Daoy (cell line): ENCODE measurements around the gene KDM4C. TPM values are rescaled to one million over a fixed set of nuclear protein-coding genes. Genes with fewer than 3 reads are reported as not detected.

Source experiments
- DNase-seq: peaks from one replicate; pipeline ENCODE4 v3.0.0-alpha.2; 2015; ENCODE audit warnings: low read depth
- total RNA-seq: library from RNA; depleted of rRNA; stranded (reverse); fragments of >200 nt; shearing (Covaris generic); gene quantifications from 2 replicates; pipeline ENCODE4 v1.2.3, GENCODE V29; 2014

Gene KDM4C
- total RNA-seq, 1 experiment from 2014 or later = 12.7 TPM

- DNase-seq = no peak
Measured at GRCh38 chr9:6904371-6904770, 146.6 kb downstream of the KDM4C start.

- no peak for DNase-seq
Measured at GRCh38 chr9:6905850-6906375, 148.1 kb downstream of the KDM4C start.

GRCh38 chr9:6907772-6908381 lies 150.1 kb downstream of the KDM4C start:
- DNase-seq = peak; percentile 21

- no peak for DNase-seq
Measured at GRCh38 chr9:6909181-6909580, 151.4 kb downstream of the KDM4C start.

GRCh38 chr9:6910032-6910431 lies 152.3 kb downstream of the KDM4C start:
- DNase-seq = no peak

GRCh38 chr9:6910497-6910896 lies 152.7 kb downstream of the KDM4C start:
- DNase-seq = no peak

GRCh38 chr9:6911901-6912638 lies 154.3 kb downstream of the KDM4C start:
- no peak for DNase-seq

GRCh38 chr9:6915635-6916034 lies 157.9 kb downstream of the KDM4C start:
- no peak for DNase-seq

- no peak for DNase-seq
Measured at GRCh38 chr9:6917162-6917561, 159.4 kb downstream of the KDM4C start.

- no peak for DNase-seq
Measured at GRCh38 chr9:6920041-6920440, 162.3 kb downstream of the KDM4C start.

- DNase-seq = no peak
Measured at GRCh38 chr9:6921315-6921714, 163.5 kb downstream of the KDM4C start.

- DNase-seq = no peak
Measured at GRCh38 chr9:6922124-6922676, 164.4 kb downstream of the KDM4C start.

GRCh38 chr9:6922680-6923079 lies 164.9 kb downstream of the KDM4C start:
- DNase-seq = no peak

GRCh38 chr9:6923086-6923485 lies 165.3 kb downstream of the KDM4C start:
- DNase-seq = no peak

- DNase-seq = no peak
Measured at GRCh38 chr9:6924149-6924548, 166.4 kb downstream of the KDM4C start.

- DNase-seq = no peak
Measured at GRCh38 chr9:6924988-6925563, 167.3 kb downstream of the KDM4C start.

GRCh38 chr9:6925836-6926235 lies 168.1 kb downstream of the KDM4C start:
- DNase-seq = no peak

GRCh38 chr9:6926436-6926835 lies 168.7 kb downstream of the KDM4C start:
- no peak for DNase-seq

- no peak for DNase-seq
Measured at GRCh38 chr9:6927838-6928237, 170.1 kb downstream of the KDM4C start.

GRCh38 chr9:6928863-6929262 lies 171.1 kb downstream of the KDM4C start:
- DNase-seq = no peak

GRCh38 chr9:6929441-6930215 lies 171.9 kb downstream of the KDM4C start:
- no peak for DNase-seq

- DNase-seq = no peak
Measured at GRCh38 chr9:6930827-6931226, 173.1 kb downstream of the KDM4C start.
